Measurements from ENCODE around the gene DPP9. TPM values are rescaled to one million over a fixed set of nuclear protein-coding genes. Genes with fewer than 3 reads are reported as not detected.

The DPP9 gene
- total RNA-seq (10 to 100 TPM; 84.1 to 91.8 TPM), total RNA-seq (74.1 to 74.3 reads per million in 2 donors)

DNA sequence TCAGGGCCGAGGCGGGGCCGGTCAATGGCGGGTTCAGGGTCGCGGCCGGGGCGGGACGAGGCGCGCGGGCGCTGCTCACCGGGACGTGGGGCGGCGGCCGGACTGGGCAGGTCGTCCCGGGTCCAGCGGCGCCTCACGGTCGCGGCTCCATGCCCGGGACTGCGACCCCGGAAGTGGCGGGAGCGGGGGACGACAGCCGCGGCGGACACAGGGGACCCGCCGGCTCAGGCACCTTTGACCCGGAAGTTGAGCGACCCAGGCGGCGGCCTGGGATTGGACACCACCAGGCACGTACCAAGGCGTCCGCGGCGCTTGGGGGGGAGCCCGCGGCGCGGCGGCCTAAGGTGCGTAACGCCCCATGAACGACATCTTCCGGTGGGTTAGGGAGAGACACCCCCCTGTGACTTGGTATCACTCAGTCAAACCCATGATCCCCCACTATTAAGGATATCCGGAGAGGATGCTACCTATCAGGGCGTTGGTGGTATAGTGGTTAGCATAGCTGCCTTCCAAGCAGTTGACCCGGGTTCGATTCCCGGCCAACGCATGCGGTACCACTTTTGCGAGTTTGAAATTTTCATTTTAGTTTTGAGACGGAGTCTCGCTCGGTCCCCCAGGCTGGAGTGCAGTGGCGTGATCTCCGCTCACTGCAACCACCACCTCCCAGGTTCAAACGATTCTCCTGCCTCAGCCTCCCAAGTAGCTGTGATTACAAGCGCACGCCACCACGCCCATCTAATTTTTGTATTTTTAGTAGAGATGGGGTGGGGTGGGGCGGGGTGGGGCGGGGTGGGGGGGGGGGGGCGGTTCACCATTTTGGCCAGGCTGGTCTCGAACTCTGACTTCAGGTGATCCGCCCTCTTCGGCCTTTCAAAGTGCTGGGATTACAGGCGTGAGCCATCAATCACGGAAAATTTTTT is at the start of gene DPP9:
Gene DPP9, minus strand, starts transcription at position 248 of the 920 bp plus-strand sequence. CDS start 3,936 bp downstream, outside the sequence.
- Mint-ChIP-seq H3K4me1 (peaks cover 30% of the 10 kb centered on the region), H3K4me3 (peak within 1 kb of the TSS; percentile 100), H3K27me3 (no peaks in the 10 kb centered on the region), H3K36me3 (ENCODE audit: low read depth) (no peaks in the 10 kb centered on the region), H3K27ac (peak within 1 kb of the TSS; percentile 98)
- ATAC-seq (peak; percentile 95), DNase-seq (peak; percentile 91 to 95 (median 94))
- H3K9me3 ChIP-seq (ENCODE audit: control insufficient read depth, low read length, poor library complexity, severe bottlenecking): no peaks in the 10 kb centered on the region

DNA sequence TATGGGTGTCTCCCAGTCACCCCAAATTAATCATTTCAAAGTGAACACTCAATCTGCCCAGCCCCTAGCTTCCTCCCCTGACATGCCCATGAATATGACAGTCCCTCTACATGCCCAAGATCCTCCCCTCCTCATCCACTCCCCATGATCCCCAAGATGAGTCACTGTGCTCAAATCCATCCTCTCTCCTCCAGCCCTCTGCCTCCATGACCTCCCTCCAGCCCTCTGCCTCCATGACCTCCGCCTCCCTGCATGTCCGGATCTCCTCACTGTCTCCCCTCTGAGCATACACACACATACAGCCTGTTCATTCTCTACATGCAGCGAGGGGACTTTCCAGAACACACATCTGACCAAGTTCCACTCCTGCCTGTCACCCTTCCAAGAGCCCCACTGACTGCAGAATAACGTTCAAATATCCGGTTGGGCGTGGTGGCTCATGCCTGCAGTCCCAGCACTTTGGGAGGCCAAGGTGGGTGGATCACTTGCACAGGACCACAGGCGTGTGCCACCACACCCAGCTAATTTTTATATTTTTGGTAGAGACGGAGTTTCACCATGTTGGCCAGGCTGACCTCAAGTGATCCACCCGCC is 49.5 kb upstream of the DPP9 start:
- no peak overlapping the region for H3K27ac Mint-ChIP-seq
- peaks cover 2% of the 10 kb centered on the region for H3K4me1 Mint-ChIP-seq
- DNase-seq (no peak), ATAC-seq (no peak)
- H3K27me3 Mint-ChIP-seq: peaks cover 52% of the 10 kb centered on the region
- H3K4me3 Mint-ChIP-seq: no peak overlapping the region
- H3K36me3 Mint-ChIP-seq (ENCODE audit: low read depth): peaks cover 4% of the 10 kb centered on the region
- no peaks in the 10 kb centered on the region for H3K9me3 ChIP-seq (ENCODE audit: control insufficient read depth, low read length, poor library complexity, severe bottlenecking)

DNA sequence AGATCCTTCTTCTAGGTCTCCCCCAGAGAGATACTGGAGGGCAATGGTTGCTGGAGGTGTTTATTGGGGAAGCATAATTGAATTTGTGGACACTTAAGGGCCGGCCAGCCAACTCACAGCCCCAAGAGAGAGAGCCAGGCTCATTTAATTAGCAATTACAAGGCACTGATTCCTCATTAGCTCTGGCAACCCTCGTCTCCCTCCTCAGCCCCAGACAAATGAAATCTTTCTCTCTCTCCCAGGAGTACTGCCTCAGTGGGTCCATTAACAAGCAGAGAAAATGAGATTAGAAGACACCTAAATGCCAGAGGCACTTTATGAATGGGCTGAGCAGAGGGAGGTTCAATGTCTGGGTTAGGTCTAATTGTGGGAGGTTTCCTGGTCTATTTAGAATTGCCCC is 48.9 kb upstream of the DPP9 start:
- ATAC-seq: no peak
- no peak for DNase-seq
- Mint-ChIP-seq H3K27me3 (peaks cover 52% of the 10 kb centered on the region), H3K36me3 (ENCODE audit: low read depth) (peaks cover 4% of the 10 kb centered on the region), H3K4me3 (no peak overlapping the region), H3K27ac (no peak overlapping the region), H3K4me1 (peaks cover 2% of the 10 kb centered on the region)
- no peaks in the 10 kb centered on the region for H3K9me3 ChIP-seq (ENCODE audit: control insufficient read depth, low read length, poor library complexity, severe bottlenecking)

DNA sequence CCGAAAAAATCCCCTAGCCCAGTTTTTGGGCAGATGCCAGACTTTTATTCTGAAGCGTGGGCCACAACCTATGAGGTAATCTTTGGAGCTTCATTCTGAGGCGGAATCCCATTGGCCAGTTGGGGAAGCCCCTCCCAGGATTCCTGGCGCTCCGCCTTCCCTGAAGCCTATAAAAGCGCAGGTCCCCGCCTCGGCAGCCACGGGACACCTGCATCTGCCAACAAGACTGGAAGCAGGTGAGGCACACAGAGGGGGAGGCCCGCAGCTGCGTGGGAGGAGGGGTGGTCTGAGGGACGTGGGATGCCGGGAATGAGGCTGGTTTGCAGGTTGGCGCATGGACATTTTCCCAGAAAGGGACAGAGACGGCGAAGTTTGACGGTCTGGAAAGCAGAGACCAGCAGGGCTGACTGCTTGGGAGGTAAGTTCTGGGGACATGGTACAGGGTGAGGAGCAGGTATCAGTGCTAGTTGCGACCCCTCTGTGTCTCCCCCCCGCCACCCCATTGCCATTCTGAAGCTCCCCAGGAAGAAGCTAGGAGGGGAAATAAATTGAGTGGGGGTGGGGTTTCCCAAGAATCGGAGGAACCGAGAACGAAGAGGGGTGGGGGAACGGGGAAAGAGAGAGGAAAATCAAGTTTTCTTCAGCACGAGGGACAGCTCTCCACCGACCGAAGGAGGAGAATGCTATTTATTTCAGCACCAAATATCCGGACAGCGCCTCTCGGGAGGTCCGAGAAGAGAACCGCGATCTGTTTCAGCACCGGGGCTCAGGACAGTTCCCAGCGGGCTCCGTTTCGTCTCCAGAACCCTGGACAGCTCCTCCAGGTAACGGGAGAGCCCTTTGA is 45.5 kb upstream of the DPP9 start:
- H3K9me3 ChIP-seq (ENCODE audit: control insufficient read depth, low read length, poor library complexity, severe bottlenecking): no peaks in the 10 kb centered on the region
- Mint-ChIP-seq H3K4me3 (no peak overlapping the region), H3K36me3 (ENCODE audit: low read depth) (peaks cover 6% of the 10 kb centered on the region), H3K27ac (no peak overlapping the region), H3K27me3 (peaks cover 31% of the 10 kb centered on the region), H3K4me1 (peaks cover 2% of the 10 kb centered on the region)
- peak; percentile 96 for ATAC-seq
- DNase-seq: peak; percentile 57 to 80 (median 72)

DNA sequence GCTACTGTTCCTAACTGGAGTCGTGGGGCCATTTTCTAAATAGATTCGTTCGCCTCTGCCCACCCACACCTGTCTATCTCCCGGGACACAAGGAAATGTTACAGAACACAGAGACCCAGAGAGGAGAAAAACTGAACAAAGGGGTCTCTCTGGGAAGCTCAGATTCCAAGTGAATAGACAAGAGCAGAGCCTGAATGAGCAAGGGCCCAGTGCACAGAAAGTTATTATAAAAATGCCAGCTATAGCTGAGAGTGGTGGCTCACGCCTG is 40.7 kb upstream of the DPP9 start:
- no peaks in the 10 kb centered on the region for H3K9me3 ChIP-seq (ENCODE audit: control insufficient read depth, low read length, poor library complexity, severe bottlenecking)
- DNase-seq (no peak), ATAC-seq (no peak)
- Mint-ChIP-seq H3K36me3 (ENCODE audit: low read depth) (peaks cover 2% of the 10 kb centered on the region), H3K4me1 (no peaks in the 10 kb centered on the region), H3K27ac (no peak overlapping the region), H3K4me3 (no peak overlapping the region), H3K27me3 (peaks cover 35% of the 10 kb centered on the region)

DNA sequence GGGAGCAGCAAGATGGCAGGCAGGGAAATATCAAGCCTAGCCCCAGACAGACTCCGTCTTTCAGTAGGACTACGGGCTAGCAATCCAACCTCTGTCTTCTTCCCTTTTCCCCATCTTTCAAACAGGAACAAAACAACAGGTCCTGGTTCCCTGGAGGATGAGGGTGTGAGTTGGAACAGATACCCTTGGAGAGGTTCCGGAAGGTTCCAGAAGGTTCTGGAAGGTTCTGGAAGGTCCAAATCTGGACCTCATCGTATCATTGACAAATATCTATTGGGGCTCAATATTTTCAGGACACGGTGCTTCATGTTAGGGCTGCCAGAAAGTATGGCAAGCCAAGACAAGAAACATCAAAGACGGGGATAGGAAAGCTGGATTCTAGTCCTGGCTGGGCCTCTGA is 39.4 kb upstream of the DPP9 start:
- peaks cover 2% of the 10 kb centered on the region for H3K36me3 Mint-ChIP-seq (ENCODE audit: low read depth)
- DNase-seq (no peak), ATAC-seq (no peak)
- H3K9me3 ChIP-seq (ENCODE audit: control insufficient read depth, low read length, poor library complexity, severe bottlenecking): no peaks in the 10 kb centered on the region
- no peaks in the 10 kb centered on the region for H3K4me1 Mint-ChIP-seq
- no peak overlapping the region for H3K4me3 Mint-ChIP-seq
- H3K27me3 Mint-ChIP-seq: peaks cover 35% of the 10 kb centered on the region
- H3K27ac Mint-ChIP-seq: no peak overlapping the region

DNA sequence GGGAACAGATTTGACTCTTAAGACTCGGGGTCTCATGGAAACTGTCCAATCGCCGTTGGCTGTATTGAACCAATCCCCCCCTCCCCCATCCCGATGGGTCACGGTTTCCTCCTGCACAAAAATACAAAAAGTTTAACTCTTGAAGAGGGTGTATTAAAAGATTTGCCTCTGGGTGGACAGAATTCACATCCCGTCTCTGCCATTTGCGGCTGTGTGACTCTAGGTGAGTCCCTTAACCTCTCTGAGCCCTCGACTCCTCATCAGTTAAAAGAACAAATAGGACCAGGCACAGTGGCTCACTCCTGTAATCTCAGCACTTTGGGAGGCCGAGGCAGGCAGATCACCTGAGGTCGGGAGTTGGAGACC is 36.6 kb upstream of the DPP9 start:
- DNase-seq: no peak
- Mint-ChIP-seq H3K4me3 (peak overlapping the region; percentile 77), H3K27ac (no peak overlapping the region), H3K27me3 (peaks cover 35% of the 10 kb centered on the region), H3K4me1 (no peaks in the 10 kb centered on the region), H3K36me3 (ENCODE audit: low read depth) (no peaks in the 10 kb centered on the region)
- no peaks in the 10 kb centered on the region for H3K9me3 ChIP-seq (ENCODE audit: control insufficient read depth, low read length, poor library complexity, severe bottlenecking)
- ATAC-seq: no peak

DNA sequence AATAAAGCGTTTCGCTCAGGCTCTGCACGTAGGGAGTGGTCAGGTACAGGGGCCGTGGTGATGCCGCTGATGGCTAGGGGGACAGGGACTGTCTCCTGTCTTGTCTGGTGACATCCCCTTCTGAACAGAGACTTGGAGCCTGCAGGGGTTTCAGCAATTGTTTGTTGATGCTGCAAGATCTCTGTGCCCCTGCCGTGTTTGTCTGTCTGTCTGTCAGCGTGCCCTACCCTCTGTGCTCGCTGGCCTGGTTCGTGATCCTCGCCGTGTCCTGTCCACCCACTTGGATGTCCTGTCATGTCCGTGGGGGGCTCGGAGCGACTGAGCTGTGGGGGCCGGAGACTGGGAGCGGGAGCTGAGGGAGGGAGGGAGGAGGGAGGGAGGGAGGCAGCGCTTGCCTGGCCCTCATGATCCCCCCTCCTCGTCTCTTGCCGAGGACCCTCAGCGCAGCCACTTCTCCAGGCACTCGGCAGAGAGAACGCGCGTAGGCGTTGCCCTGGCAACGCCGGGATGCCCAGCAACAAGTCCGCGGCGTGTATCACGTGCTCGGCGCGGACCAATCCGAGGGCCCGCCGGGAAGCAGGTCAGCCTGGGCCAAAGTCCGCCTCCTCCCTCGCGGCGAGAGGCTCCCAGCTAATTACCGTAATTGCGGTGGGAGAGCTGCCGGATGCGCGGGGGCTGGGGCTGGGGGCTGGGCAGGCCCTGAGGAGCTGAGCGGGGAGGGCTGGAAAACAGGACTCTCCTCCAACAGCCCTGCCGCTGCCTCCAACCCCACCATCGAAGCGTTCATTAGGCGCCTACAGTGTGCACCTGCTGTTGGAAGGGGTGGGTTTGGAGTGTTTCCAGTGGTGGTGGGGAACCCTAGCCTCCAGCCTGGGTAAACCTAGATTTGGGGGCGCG is 36.0 kb upstream of the DPP9 start:
- no peaks in the 10 kb centered on the region for H3K9me3 ChIP-seq (ENCODE audit: control insufficient read depth, low read length, poor library complexity, severe bottlenecking)
- H3K4me1 Mint-ChIP-seq: no peaks in the 10 kb centered on the region
- peaks cover 31% of the 10 kb centered on the region for H3K27me3 Mint-ChIP-seq
- H3K36me3 Mint-ChIP-seq (ENCODE audit: low read depth): no peaks in the 10 kb centered on the region
- peak overlapping the region; percentile 77 for H3K4me3 Mint-ChIP-seq
- H3K27ac Mint-ChIP-seq: no peak overlapping the region
- peak; percentile 23 to 34 (median 29) for DNase-seq
- ATAC-seq: peak; percentile 91

DNA sequence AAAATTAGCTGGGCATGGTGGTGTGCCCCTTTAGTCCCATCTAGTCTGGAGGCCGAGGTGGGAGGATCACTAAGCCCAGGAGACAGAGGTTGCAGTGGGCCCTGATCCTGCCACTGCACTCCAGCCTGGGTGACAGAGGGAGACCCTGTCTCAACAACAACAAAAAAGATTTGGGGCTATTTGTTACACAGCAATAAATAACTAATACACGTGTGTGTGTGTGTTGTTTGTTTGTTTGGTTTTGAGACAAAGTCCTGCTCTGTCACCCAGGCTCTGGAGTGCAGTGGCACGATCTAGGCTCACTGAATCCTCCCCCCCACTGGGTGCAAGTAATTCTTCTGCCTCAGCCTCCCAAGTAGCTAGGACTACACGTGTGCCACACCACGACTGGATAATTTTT is 35.0 kb upstream of the DPP9 start:
- Mint-ChIP-seq H3K4me1 (no peaks in the 10 kb centered on the region), H3K4me3 (no peak overlapping the region), H3K27ac (no peak overlapping the region), H3K27me3 (peaks cover 21% of the 10 kb centered on the region), H3K36me3 (ENCODE audit: low read depth) (no peaks in the 10 kb centered on the region)
- H3K9me3 ChIP-seq (ENCODE audit: control insufficient read depth, low read length, poor library complexity, severe bottlenecking): no peaks in the 10 kb centered on the region
- ATAC-seq: no peak
- DNase-seq: no peak

DNA sequence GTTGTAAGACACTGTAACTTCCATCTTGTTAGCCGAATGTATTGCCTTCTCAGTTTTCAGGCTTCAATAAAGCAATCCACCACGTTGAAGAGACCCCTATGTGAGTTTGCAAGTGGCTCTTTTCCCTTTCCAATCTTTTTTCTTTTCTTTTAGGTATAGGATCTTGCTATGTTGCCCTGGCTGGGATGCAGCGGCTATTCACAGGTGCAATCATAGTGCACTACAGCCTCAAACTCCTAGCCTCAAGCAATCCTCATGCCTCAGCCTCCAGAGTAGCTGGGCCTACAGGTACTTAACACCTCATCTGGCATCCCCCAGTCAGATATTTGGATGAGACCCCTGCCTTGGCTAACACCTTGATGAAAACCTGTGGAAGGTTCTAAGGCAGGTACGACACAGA is 34.4 kb upstream of the DPP9 start:
- Mint-ChIP-seq H3K36me3 (ENCODE audit: low read depth) (no peaks in the 10 kb centered on the region), H3K4me3 (no peak overlapping the region), H3K4me1 (no peaks in the 10 kb centered on the region), H3K27me3 (peaks cover 16% of the 10 kb centered on the region), H3K27ac (no peak overlapping the region)
- ATAC-seq: no peak
- H3K9me3 ChIP-seq (ENCODE audit: control insufficient read depth, low read length, poor library complexity, severe bottlenecking): no peaks in the 10 kb centered on the region
- DNase-seq: no peak

DNA sequence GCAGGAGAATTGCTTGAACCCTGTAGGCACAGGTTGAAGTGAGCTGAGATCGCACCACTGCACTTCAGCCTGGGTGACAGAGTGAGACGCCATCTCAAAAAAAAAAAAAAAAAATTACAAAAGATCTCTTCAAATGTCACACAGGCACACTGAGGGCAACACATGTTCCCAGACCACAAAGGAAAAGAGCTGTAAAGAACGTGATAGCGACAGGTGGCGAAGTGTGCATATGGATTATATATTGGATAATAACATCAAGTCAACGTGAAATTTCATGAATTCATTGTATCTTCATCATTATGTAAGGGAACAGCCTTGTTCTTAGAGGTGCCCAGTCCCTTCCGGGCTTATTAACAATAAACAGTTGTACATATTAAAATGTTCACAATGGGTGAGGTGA is 31.8 kb upstream of the DPP9 start:
- no peak for ATAC-seq
- no peak overlapping the region for H3K27ac Mint-ChIP-seq

DNA sequence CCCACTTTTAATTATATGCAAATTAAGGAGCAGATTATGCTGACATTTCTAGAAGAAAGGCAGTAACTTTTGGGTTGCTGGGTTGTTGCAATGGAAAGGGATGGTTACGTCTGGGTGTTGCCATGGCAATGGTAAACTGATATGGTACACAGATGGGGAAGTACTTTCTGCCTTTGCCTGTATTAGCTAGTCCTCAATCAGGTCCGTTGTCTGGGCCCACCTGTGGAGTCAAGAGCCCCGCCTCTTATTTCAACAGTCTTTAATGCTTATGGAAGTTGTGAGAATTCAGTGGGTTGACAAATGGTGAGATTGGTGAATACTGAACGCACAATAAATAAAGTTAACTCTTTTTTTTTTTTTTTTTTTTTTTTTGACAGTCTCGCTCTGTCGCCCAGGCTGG is 30.6 kb upstream of the DPP9 start:
- ATAC-seq: no peak
- Mint-ChIP-seq H3K36me3 (ENCODE audit: low read depth) (peaks cover 6% of the 10 kb centered on the region), H3K27me3 (peaks cover 6% of the 10 kb centered on the region), H3K27ac (no peak overlapping the region), H3K4me1 (peaks cover 2% of the 10 kb centered on the region), H3K4me3 (no peak overlapping the region)
- H3K9me3 ChIP-seq (ENCODE audit: control insufficient read depth, low read length, poor library complexity, severe bottlenecking): no peaks in the 10 kb centered on the region
- DNase-seq: no peak

More for the DNA sequence above, 31.8 kb upstream of the DPP9 start:
- Mint-ChIP-seq H3K4me3 (no peak overlapping the region), H3K36me3 (ENCODE audit: low read depth) (peaks cover 2% of the 10 kb centered on the region), H3K4me1 (no peaks in the 10 kb centered on the region), H3K27me3 (no peaks in the 10 kb centered on the region)
- H3K9me3 ChIP-seq (ENCODE audit: control insufficient read depth, low read length, poor library complexity, severe bottlenecking): no peaks in the 10 kb centered on the region
- DNase-seq: no peak

All from T-helper 17 cell (primary cell).